Adrenal gland (tissue), 12 donors: ENCODE data around the gene HLCS. TPM values are rescaled to one million over a fixed set of nuclear protein-coding genes. Genes with fewer than 3 reads are reported as not detected.
A peak's percentile ranks its signal among the peaks of the same experiment; 100 is the strongest.

Experiments used
- DNase-seq, 7 donors: peaks; one replicate each; pipeline ENCODE4 v3.0.0-alpha.2; 2019 to 2020
- H3K27ac ChIP-seq, 5 donors: fragments of 200-600 bp; sonication (generic) in 4 of 5; 1 replicate in 3 of 5; 2 replicates in 2 of 5; pipeline versions ENCODE4 v1.5.1 to v1.8.0; 2016 to 2020; ENCODE audit warnings: mild to moderate bottlenecking in 1 of 5
- H3K27me3 ChIP-seq: fragments of 200-600 bp; 2 replicates; pipeline ENCODE4 v1.8.0; 2021
- H3K36me3 ChIP-seq, 2 donors: fragments of 200-600 bp; replicated peaks in 1 of 2; 1 replicate in 1 of 2; 2 replicates in 1 of 2; pipeline versions ENCODE4 v1.5.1 to v1.8.0; 2018 to 2022
- H3K4me1 ChIP-seq, 2 donors: fragments of 200-600 bp; replicated peaks in 1 of 2; 1 replicate in 1 of 2; 2 replicates in 1 of 2; pipeline versions ENCODE4 v1.5.1 to v1.8.0; 2018 to 2021
- H3K4me3 ChIP-seq, 4 donors: fragments of 200-600 bp; sonication (generic) in 3 of 4; one replicate each; pipeline ENCODE4 v1.5.1; 2016 to 2018
- H3K9me3 ChIP-seq, 3 donors: fragments of 200-600 bp; sonication (generic) in 1 of 3; replicated peaks in 1 of 3; 1 replicate in 2 of 3; 2 replicates in 1 of 3; pipeline versions ENCODE4 v1.5.1 to v1.8.0; 2016 to 2021
- CTCF ChIP-seq, 6 experiments: fragments of 450-650 bp in 4 of 6; fragments of 200-600 bp in 2 of 6; sonication (generic) in 1 of 6; IDR thresholded peaks; 1 replicate in 5 of 6; 2 replicates in 1 of 6; pipeline versions ENCODE4 v1.5.1 to v1.8.0; 2016 to 2021; ENCODE audit warnings: antibody characterized with exemption in 6 of 6, mild to moderate bottlenecking in 2 of 6, moderate library complexity in 1 of 6
- POLR2A ChIP-seq, 2 donors: fragments of 450-650 bp; IDR thresholded peaks; one replicate each; pipeline ENCODE4 v1.6.1; 2017; ENCODE audit warnings: antibody characterized with exemption in 2 of 2, mild to moderate bottlenecking in 2 of 2, moderate library complexity in 1 of 2
- WGBS, 4 donors: extraction: QIAGEN DNeasy Blood & Tissue Kit in 2 of 4; methylation state at CpG; one replicate each; pipeline versions ENCODE4 v1.1.5 to v1.1.7; 2013 to 2017; 5-methylcytosine and 5-hydroxymethylcytosine counted together
- intact Hi-C, 2 donors: fragments of 100-400 bp; cut with DNase I; formaldehyde crosslinking; loops; one replicate each; pipeline versions ENCODE4 v1.14.1 to v1.15.0; 2022 to 2023
- polyA plus RNA-seq, 3 donors: library from polyadenylated mRNA; stranded (reverse); fragments of 200-250 nt in 2 of 3; fragments of 350-450 nt in 1 of 3; fragmentation: Illumina TruSeq in 1 of 3; extraction: RNeasy Lipid Tissue Mini Kit (QIAGEN cat#74804) in 1 of 3; gene quantifications; one replicate each; pipeline ENCODE4 v1.2.3, GENCODE V29; 2013 to 2014
- total RNA-seq, 9 donors: library from RNA; depleted of rRNA in 4 of 9; stranded (reverse); fragments of >200 nt in 4 of 9; fragments of 120-200 nt in 1 of 9; fragmentation: NEBNext Ultra II Directional in 1 of 9; extraction: Animal tissue kit (Norgen Biotek cat#: 25700) in 1 of 9; gene quantifications; one replicate each; pipeline versions ENCODE4 v1.1.0 to v1.2.4, GENCODE V29; 2013 to 2023
- donor health status: healthy with polysubstance abuse.
- donor health status: Bipolar disorder and iron deficiency.
- donor health status: DM: yes; HTN: yes; CAD: no.
- donor health status: DM: no; HTN: no; CAD: no.
- donor health status: DM: no; HTN: no; CAD: no.
- donor health status: DM: yes; HTN: yes; CAD: no.

The HLCS gene
- total and polyA plus RNA-seq, 12 donors, result 4.4 to 34.4 (median 19.8) TPM

GRCh38 chr21:36968414-36968813, 1.9 kb upstream of the HLCS start:
- 69 to 97% (median 83%) methylated on average over 4 of the region's 4 CpGs for WGBS, 4 donors
- H3K27me3 ChIP-seq, result no peaks in the 10 kb centered on the region
- no peak overlapping the region for H3K27ac ChIP-seq
- DNase-seq, result peak in 1 of 7 donors; percentile 29
- TF ChIP-seq CTCF (IDR thresholded peaks at IDR 0.05) (no peak), POLR2A (IDR thresholded peaks at IDR 0.05) (no peak)
- no peaks in the 10 kb centered on the region for H3K9me3 ChIP-seq
- no peak overlapping the region for H3K4me3 ChIP-seq
- intact Hi-C loops, result no loop called here
- peaks cover 0 to 17% of the 10 kb centered on the region in 2 donors for H3K4me1 ChIP-seq
- no peaks in the 10 kb centered on the region for H3K36me3 ChIP-seq

- TF ChIP-seq CTCF (IDR thresholded peaks at IDR 0.05) (peak in 1 of 6 experiments; percentile 9), POLR2A (IDR thresholded peaks at IDR 0.05) (no peak)
- peak in 5 of 7 donors; percentile 17 to 66 (median 27) for DNase-seq
- Histone ChIP-seq H3K36me3 (no peaks in the 10 kb centered on the region), H3K27me3 (no peaks in the 10 kb centered on the region), H3K9me3 (no peaks in the 10 kb centered on the region), H3K27ac (peak overlapping the region in 4 of 5 donors; percentile 70 to 91 (median 79)), H3K4me1 (peaks cover 0 to 17% of the 10 kb centered on the region in 2 donors), H3K4me3 (peak overlapping the region in 3 of 4 donors; percentile 10 to 72 (median 54))
- intact Hi-C loops, result no loop called here
- WGBS, 4 donors, result 14 to 30% (median 21%) methylated on average over 13 to 33 of the region's 34 CpGs
These were observed 626 bp upstream of the HLCS start for GRCh38 chr21:36966821-36967768.

GRCh38 chr21:36965720-36966065, 776 bp downstream of the HLCS start:
- intact Hi-C loops, result no loop called here
- H3K4me1 ChIP-seq, result peaks cover 0 to 17% of the 10 kb centered on the region in 2 donors
- no peaks in the 10 kb centered on the region for H3K9me3 ChIP-seq
- no peak for DNase-seq
- peak overlapping the region in 4 of 5 donors; percentile 46 to 91 (median 78) for H3K27ac ChIP-seq
- no peaks in the 10 kb centered on the region for H3K27me3 ChIP-seq
- WGBS, 4 donors, result 38 to 63% (median 50%) methylated on average over 10 of the region's 10 CpGs
- H3K36me3 ChIP-seq, result peaks cover 0 to 4% of the 10 kb centered on the region in 2 donors
- TF ChIP-seq POLR2A (IDR thresholded peaks at IDR 0.05) (no peak), CTCF (IDR thresholded peaks at IDR 0.05) (no peak)
- H3K4me3 ChIP-seq, result peak overlapping the region in 3 of 4 donors; percentile 33 to 82 (median 72)

GRCh38 chr21:36964827-36965719, 1.4 kb downstream of the HLCS start:
- Histone ChIP-seq H3K9me3 (no peaks in the 10 kb centered on the region), H3K4me3 (peak overlapping the region in 1 of 4 donors; percentile 72), H3K27ac (peak overlapping the region in 1 of 5 donors; percentile 85), H3K27me3 (no peaks in the 10 kb centered on the region), H3K4me1 (peaks cover 0 to 17% of the 10 kb centered on the region in 2 donors), H3K36me3 (peaks cover 0 to 4% of the 10 kb centered on the region in 2 donors)
- peak in 1 of 7 donors; percentile 25 for DNase-seq
- no peak for TF ChIP-seq CTCF (IDR thresholded peaks at IDR 0.05)
- no peak for TF ChIP-seq POLR2A (IDR thresholded peaks at IDR 0.05)
- 87 to 91% (median 89%) methylated on average over 8 of the region's 8 CpGs for WGBS, 4 donors
- intact Hi-C loops, result no loop called here
